Fibroblast of lung (primary cell): Measurements from ENCODE around the gene CALY. TPM values are rescaled to one million over a fixed set of nuclear protein-coding genes. Genes with fewer than 3 reads are reported as not detected.

ENCODE experiments used
- DNase-seq, 2 donors: peaks; one replicate each; pipeline versions ENCODE4 v3.0.0 to v3.0.0-alpha.2; 2010; ENCODE audit warnings: low read depth in 2 of 2
- H2AFZ ChIP-seq: 2 replicates; pipeline ENCODE4 v1.5.1; 2012; ENCODE audit warnings: low read length, control low read depth, inconsistent platforms
- H3K27ac ChIP-seq: 2 replicates; pipeline ENCODE4 v1.5.1; 2011; ENCODE audit warnings: low read length, control low read depth; ENCODE audit not compliant: insufficient read depth
- H3K27me3 ChIP-seq: 2 replicates; pipeline ENCODE4 v1.5.1; 2011; ENCODE audit warnings: mild to moderate bottlenecking, low read length; ENCODE audit not compliant: control insufficient read depth, insufficient read depth
- H3K36me3 ChIP-seq: 2 replicates; pipeline ENCODE4 v1.5.1; 2011; ENCODE audit warnings: low read length; ENCODE audit not compliant: control insufficient read depth, insufficient read depth
- H3K4me1 ChIP-seq: 2 replicates; pipeline ENCODE4 v1.5.1; 2011; ENCODE audit warnings: low read length; ENCODE audit not compliant: control insufficient read depth, insufficient read depth; ENCODE audit errors: extremely low read depth
- H3K4me2 ChIP-seq: 2 replicates; pipeline ENCODE4 v1.5.1; 2011; ENCODE audit warnings: low read length, control low read depth; ENCODE audit not compliant: insufficient read depth; ENCODE audit errors: extremely low read depth
- H3K4me3 ChIP-seq, 4 experiments: fragments of 200-600 bp in 1 of 4; sonication (generic) in 1 of 4; replicated peaks in 1 of 4; 2 replicates each; pipeline ENCODE4 v1.5.1; 2011 to 2016; ENCODE audit warnings: low read length in 4 of 4, low read depth in 3 of 4, mild to moderate bottlenecking in 3 of 4, control low read depth in 2 of 4, inconsistent platforms in 1 of 4, mixed read lengths in 1 of 4; ENCODE audit not compliant: insufficient read depth in 1 of 4; ENCODE audit errors: control extremely low read depth in 1 of 4
- H3K79me2 ChIP-seq: 2 replicates; pipeline ENCODE4 v1.5.1; 2012; ENCODE audit warnings: mild to moderate bottlenecking, low read length, inconsistent platforms; ENCODE audit not compliant: control insufficient read depth, insufficient read depth
- H3K9ac ChIP-seq: 2 replicates; pipeline ENCODE4 v1.5.1; 2011; ENCODE audit warnings: mild to moderate bottlenecking, low read length, control low read depth; ENCODE audit not compliant: insufficient read depth
- H3K9me3 ChIP-seq: 2 replicates; pipeline ENCODE4 v1.5.1; 2012; ENCODE audit warnings: low read depth, low read length; ENCODE audit not compliant: control insufficient read depth, insufficient read depth
- H4K20me1 ChIP-seq: 2 replicates; pipeline ENCODE4 v1.5.1; 2011; ENCODE audit warnings: low read length; ENCODE audit not compliant: control insufficient read depth, insufficient read depth; ENCODE audit errors: extremely low read depth
- EZH2 ChIP-seq: IDR thresholded peaks from 2 replicates; pipeline ENCODE4 v1.5.1; 2012; ENCODE audit warnings: low read length, control low read depth, mild to moderate bottlenecking; ENCODE audit errors: missing control alignments
- polyA plus RNA-seq, 2 donors: library from polyadenylated mRNA; depleted of rRNA in 1 of 2; stranded (reverse) in 1 of 2; unstranded in 1 of 2; fragments of >200 nt; gene quantifications; 2 replicates each; pipeline ENCODE4 v1.2.1, GENCODE V29; 2011 to 2012; ENCODE audit warnings: missing spikeins in 1 of 2
- total RNA-seq: library from RNA; depleted of rRNA; stranded (reverse); fragments of >200 nt; gene quantifications from 2 replicates; pipeline ENCODE4 v1.2.1, GENCODE V29; 2014
- TF ChIP-seq, protein P1 (sequence below), 2 donors: IDR thresholded peaks in 1 of 2; conservative IDR thresholded peaks in 1 of 2; 1 replicate in 1 of 2; 2 replicates in 1 of 2; pipeline ENCODE4 v1.5.1; 2011 to 2012; ENCODE audit warnings: low read length in 2 of 2, control low read depth in 1 of 2, inconsistent platforms in 1 of 2, low read depth in 1 of 2, mild to moderate bottlenecking in 1 of 2

Gene CALY
- total and polyA plus RNA-seq, 2 donors (not counting 1 experiment from before 2014, with no cell fraction given): not detected

DNA sequence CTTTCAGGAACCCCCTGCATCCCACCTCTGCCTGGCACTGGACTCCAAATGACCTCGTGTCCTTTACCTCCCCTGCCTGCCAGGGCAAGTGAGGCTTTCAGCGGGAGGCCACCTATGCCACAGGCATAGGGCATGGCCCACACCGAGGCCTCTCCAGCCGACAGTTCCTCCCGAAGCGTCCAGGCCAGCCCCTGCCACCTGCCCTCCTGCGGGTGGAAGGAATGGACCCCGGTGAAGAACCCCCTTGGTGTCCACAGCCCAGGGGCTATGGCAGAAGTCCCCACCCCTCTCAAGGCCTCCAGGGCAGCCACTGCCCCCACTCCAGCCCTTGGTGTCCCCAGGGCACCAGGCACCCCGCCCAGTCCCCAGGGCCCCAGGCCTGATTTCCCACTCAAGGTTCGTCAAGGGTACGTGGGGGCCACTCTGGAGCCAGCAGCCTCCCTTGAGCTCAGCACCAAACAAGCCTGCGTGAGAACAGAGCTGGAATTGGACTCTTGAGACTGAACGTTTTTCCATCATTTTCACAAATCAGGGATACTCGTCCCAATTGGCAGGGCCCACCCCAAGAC is 18.1 kb upstream of the CALY start:
- no peak overlapping the region for H3K27ac ChIP-seq
- no peak overlapping the region for H3K4me2 ChIP-seq
- no peak for TF ChIP-seq EZH2
- TF ChIP-seq, protein P1, sequence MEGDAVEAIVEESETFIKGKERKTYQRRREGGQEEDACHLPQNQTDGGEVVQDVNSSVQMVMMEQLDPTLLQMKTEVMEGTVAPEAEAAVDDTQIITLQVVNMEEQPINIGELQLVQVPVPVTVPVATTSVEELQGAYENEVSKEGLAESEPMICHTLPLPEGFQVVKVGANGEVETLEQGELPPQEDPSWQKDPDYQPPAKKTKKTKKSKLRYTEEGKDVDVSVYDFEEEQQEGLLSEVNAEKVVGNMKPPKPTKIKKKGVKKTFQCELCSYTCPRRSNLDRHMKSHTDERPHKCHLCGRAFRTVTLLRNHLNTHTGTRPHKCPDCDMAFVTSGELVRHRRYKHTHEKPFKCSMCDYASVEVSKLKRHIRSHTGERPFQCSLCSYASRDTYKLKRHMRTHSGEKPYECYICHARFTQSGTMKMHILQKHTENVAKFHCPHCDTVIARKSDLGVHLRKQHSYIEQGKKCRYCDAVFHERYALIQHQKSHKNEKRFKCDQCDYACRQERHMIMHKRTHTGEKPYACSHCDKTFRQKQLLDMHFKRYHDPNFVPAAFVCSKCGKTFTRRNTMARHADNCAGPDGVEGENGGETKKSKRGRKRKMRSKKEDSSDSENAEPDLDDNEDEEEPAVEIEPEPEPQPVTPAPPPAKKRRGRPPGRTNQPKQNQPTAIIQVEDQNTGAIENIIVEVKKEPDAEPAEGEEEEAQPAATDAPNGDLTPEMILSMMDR (conservative IDR thresholded peaks at IDR 0.05 in 1 of 2, IDR thresholded peaks at IDR 0.05 in 1 of 2; ENCODE audit: low read depth in 1 of 2, low read length in 2 of 2): no peak
- no peak for DNase-seq
- no peak overlapping the region for H3K9ac ChIP-seq
- peaks cover 2% of the 10 kb centered on the region for H3K4me1 ChIP-seq
- H3K79me2 ChIP-seq: no peaks in the 10 kb centered on the region
- H3K4me3 ChIP-seq: no peak overlapping the region
- H3K9me3 ChIP-seq: no peaks in the 10 kb centered on the region
- H2AFZ ChIP-seq: no peak overlapping the region
- H3K27me3 ChIP-seq: no peaks in the 10 kb centered on the region
- H3K36me3 ChIP-seq: no peaks in the 10 kb centered on the region
- no peaks in the 10 kb centered on the region for H4K20me1 ChIP-seq

DNA sequence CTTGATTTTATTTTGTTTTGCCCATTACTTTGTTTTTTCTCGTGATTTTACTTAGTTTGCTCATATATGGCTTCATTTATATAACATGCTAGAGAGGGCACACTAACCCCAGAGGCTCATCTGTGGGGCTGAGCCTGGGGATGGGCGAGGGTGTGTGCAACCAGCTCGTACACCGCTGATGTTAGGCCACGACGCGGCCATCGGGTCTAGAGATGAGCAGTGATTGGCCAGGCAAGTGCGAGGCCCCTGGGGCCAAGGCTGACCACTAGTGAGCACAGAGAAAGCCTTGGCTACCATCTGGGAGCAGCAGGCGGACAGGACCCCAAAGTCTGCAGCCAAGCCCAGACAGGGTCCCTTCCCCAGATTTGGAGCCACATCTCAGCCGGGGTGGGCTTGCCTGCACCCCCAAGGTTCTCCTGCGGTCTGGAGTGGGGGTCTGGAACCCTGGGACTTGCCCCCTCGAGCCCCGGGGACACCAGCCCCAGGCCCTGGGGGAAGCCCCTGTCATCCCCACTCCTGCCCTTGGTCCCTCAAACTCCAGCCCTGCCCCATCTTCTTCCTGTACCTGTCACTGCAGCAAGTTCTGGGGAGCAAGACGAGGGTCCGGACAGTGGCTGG is 17.4 kb upstream of the CALY start:
- DNase-seq: no peak
- Histone ChIP-seq H3K36me3 (no peaks in the 10 kb centered on the region), H2AFZ (no peak overlapping the region), H4K20me1 (no peaks in the 10 kb centered on the region), H3K27me3 (no peaks in the 10 kb centered on the region), H3K79me2 (no peaks in the 10 kb centered on the region), H3K4me3 (no peak overlapping the region), H3K27ac (no peak overlapping the region), H3K4me2 (no peak overlapping the region), H3K9me3 (no peaks in the 10 kb centered on the region), H3K4me1 (peaks cover 2% of the 10 kb centered on the region), H3K9ac (no peak overlapping the region)
- TF ChIP-seq, protein P1 (conservative IDR thresholded peaks at IDR 0.05 in 1 of 2, IDR thresholded peaks at IDR 0.05 in 1 of 2; ENCODE audit: low read depth in 1 of 2, low read length in 2 of 2): no peak
- no peak for TF ChIP-seq EZH2

DNA sequence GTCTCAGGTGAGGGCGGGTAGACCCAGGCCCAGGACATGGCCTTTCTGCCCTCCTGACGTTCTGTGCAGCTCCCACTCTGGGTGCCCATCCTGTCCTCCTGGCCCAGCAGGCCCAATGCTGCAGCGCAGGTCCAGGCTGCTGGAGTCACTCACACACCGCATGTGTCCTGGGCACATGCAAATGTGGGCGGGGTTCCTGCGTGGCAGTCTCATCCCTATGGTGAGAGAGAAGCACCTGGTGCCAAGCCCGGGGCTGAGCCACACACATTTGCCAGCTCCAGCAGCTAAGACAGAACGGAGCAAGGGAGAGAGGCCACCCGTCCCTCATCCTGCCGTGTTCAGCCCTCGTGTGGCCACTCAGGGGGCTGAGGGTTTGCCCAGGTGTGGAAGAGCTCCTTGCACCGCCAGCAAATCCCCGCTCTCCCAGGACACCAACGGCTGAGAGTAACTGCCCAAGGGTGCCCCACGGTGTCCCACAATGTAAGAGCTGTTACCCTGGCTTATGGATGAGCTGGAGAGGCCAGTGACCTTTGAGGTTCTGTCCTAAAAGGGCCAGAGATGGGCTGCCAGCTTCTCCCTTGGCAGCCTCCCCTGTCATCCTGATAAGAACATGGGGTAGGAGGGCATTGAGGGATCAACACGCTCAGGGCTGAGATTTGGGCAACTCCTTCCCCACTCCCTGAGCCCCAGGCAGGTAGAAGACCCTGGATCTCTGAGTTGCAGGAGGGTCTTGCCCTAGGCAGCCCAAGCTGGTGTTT is 16.7 kb upstream of the CALY start:
- Histone ChIP-seq H3K4me3 (no peak overlapping the region), H3K79me2 (no peaks in the 10 kb centered on the region), H3K9ac (no peak overlapping the region), H3K27ac (no peak overlapping the region), H2AFZ (no peak overlapping the region), H3K4me1 (peaks cover 1% of the 10 kb centered on the region), H3K4me2 (no peak overlapping the region), H4K20me1 (no peaks in the 10 kb centered on the region), H3K27me3 (no peaks in the 10 kb centered on the region), H3K36me3 (no peaks in the 10 kb centered on the region), H3K9me3 (no peaks in the 10 kb centered on the region)
- TF ChIP-seq, protein P1 (conservative IDR thresholded peaks at IDR 0.05 in 1 of 2, IDR thresholded peaks at IDR 0.05 in 1 of 2; ENCODE audit: low read depth in 1 of 2, low read length in 2 of 2): no peak
- no peak for TF ChIP-seq EZH2
- DNase-seq: no peak
